ENCODE measurements around the gene POLG2.
"Not testable (repeated sequence)": the region's sequence is repeated elsewhere in the genome, so short reads cannot be mapped to it uniquely, and the experiment has no call there.

The POLG2 gene

GRCh38 chr17:64439521-64439920 lies 57.3 kb downstream of the POLG2 start:
- not testable (repeated sequence) for DNase-seq

GRCh38 chr17:64437944-64438525 lies 58.8 kb downstream of the POLG2 start:
- no peak for DNase-seq

- no peak for DNase-seq
Observed at GRCh38 chr17:64431534-64431933, 65.3 kb downstream of the POLG2 start.

- DNase-seq = not testable (repeated sequence)
Observed at GRCh38 chr17:64430036-64430435, 66.8 kb downstream of the POLG2 start.

- no peak for DNase-seq
Observed at GRCh38 chr17:64428406-64428805, 68.4 kb downstream of the POLG2 start.

All from hematopoietic multipotent progenitor cell treated with erythropoietin and hydrocortisone succinate and interleukin-3 and kit ligand, for 6 days (in vitro differentiated cells).